OCI-LY1 (cell line): ENCODE results near the gene FGF10.

Experiments used
- CTCF ChIP-seq: fragments of 200-600 bp; sonication (generic), shearing (Covaris generic); IDR thresholded peaks from 2 replicates; pipeline ENCODE4 v1.5.1; 2017; ENCODE audit warnings: mild to moderate bottlenecking, antibody characterized with exemption, low read length, moderate library complexity, mixed read lengths
- EZH2 ChIP-seq: fragments of 200-600 bp; sonication (generic), shearing (Covaris generic); IDR thresholded peaks from 2 replicates; pipeline ENCODE4 v1.8.0; 2017; ENCODE audit warnings: borderline replicate concordance, mixed run types, mild to moderate bottlenecking, antibody characterized with exemption, low read length, moderate library complexity, mixed read lengths

- no peak for TF ChIP-seq CTCF
- no peak for TF ChIP-seq EZH2
These were observed 1.1 kb upstream of the FGF10 start for GRCh38 chr5:44390351-44390750.
